ENCODE results near the gene ECI1.
"Not testable (repeated sequence)": the region's sequence is repeated elsewhere in the genome, so short reads cannot be mapped to it uniquely, and the experiment has no call there.

Gene ECI1

GRCh38 chr16:2252806-2253148 lies 1.4 kb upstream of the ECI1 start:
- no peak for DNase-seq (ENCODE audit: low spot score)

GRCh38 chr16:2250652-2251295 lies 613 bp downstream of the ECI1 start:
- no peak for DNase-seq (ENCODE audit: low spot score)

- DNase-seq (ENCODE audit: low spot score) = no peak
These were observed 5.0 kb downstream of the ECI1 start for GRCh38 chr16:2246301-2246885.

GRCh38 chr16:2244926-2245795 lies 6.2 kb downstream of the ECI1 start:
- no peak for DNase-seq (ENCODE audit: low spot score)

- DNase-seq (ENCODE audit: low spot score) = no peak
These were observed 7.1 kb downstream of the ECI1 start for GRCh38 chr16:2244301-2244700.

GRCh38 chr16:2243781-2244180 lies 7.6 kb downstream of the ECI1 start:
- DNase-seq (ENCODE audit: low spot score) = no peak

GRCh38 chr16:2243031-2243528 lies 8.3 kb downstream of the ECI1 start:
- DNase-seq (ENCODE audit: low spot score) = no peak

- DNase-seq (ENCODE audit: low spot score) = no peak
These were observed 8.8 kb downstream of the ECI1 start for GRCh38 chr16:2242598-2242997.

- not testable (repeated sequence) for DNase-seq (ENCODE audit: low spot score)
These were observed 11.1 kb downstream of the ECI1 start for GRCh38 chr16:2240331-2240730.

GRCh38 chr16:2238838-2239675 lies 12.3 kb downstream of the ECI1 start:
- DNase-seq (ENCODE audit: low spot score) = peak; percentile 64

- no peak for DNase-seq (ENCODE audit: low spot score)
These were observed 13.1 kb downstream of the ECI1 start for GRCh38 chr16:2238150-2238837.

- DNase-seq (ENCODE audit: low spot score) = no peak
These were observed 13.8 kb downstream of the ECI1 start for GRCh38 chr16:2237493-2238149.

GRCh38 chr16:2237102-2237482 lies 14.3 kb downstream of the ECI1 start:
- DNase-seq (ENCODE audit: low spot score) = no peak

GRCh38 chr16:2236337-2237101 lies 14.9 kb downstream of the ECI1 start, which contains the start of gene DNASE1L2:
TSS of gene DNASE1L2 (plus strand) at chr16:2236444. CDS start at chr16:2236817, 373 bp downstream.
- DNase-seq (ENCODE audit: low spot score) = peak; percentile 75

- DNase-seq (ENCODE audit: low spot score) = no peak
These were observed 15.6 kb downstream of the ECI1 start for GRCh38 chr16:2235695-2236336.

GRCh38 chr16:2235234-2235651 lies 16.1 kb downstream of the ECI1 start:
- no peak for DNase-seq (ENCODE audit: low spot score)

GRCh38 chr16:2234813-2235170 lies 16.6 kb downstream of the ECI1 start:
- DNase-seq (ENCODE audit: low spot score) = no peak

- no peak for DNase-seq (ENCODE audit: low spot score)
These were observed 17.2 kb downstream of the ECI1 start for GRCh38 chr16:2233872-2234812.

All from ecto neural progenitor cell (in vitro differentiated cells).